NCI-H82 (cell line): ENCODE measurements around the gene EPHA6.
"Not testable (repeated sequence)": the region's sequence is repeated elsewhere in the genome, so short reads cannot be mapped to it uniquely, and the experiment has no call there.

Source experiments
- DNase-seq: peaks from one replicate; lab custom pipeline; 2025; lab: John Stamatoyannopoulos, UW

EPHA6 gene

DNA sequence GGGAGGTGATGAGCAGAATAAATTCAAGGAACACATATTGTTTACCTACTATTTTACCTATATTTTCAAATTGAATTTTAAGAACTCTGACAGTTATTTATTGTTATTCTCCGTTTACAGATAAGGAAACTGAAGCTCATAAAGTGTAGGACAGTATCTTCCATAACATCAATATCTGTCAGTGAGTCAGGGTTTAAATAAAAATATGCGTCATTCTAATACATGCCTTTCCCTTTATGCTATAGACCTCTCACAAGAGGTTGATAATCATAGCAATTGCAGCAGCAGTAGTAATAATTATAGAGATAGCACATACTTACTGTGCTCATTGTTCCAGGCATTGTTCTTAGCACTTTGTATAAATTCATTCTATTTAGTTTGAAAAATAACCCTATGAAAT lies 101.1 kb downstream of the EPHA6 start:
- no peak for DNase-seq

DNA sequence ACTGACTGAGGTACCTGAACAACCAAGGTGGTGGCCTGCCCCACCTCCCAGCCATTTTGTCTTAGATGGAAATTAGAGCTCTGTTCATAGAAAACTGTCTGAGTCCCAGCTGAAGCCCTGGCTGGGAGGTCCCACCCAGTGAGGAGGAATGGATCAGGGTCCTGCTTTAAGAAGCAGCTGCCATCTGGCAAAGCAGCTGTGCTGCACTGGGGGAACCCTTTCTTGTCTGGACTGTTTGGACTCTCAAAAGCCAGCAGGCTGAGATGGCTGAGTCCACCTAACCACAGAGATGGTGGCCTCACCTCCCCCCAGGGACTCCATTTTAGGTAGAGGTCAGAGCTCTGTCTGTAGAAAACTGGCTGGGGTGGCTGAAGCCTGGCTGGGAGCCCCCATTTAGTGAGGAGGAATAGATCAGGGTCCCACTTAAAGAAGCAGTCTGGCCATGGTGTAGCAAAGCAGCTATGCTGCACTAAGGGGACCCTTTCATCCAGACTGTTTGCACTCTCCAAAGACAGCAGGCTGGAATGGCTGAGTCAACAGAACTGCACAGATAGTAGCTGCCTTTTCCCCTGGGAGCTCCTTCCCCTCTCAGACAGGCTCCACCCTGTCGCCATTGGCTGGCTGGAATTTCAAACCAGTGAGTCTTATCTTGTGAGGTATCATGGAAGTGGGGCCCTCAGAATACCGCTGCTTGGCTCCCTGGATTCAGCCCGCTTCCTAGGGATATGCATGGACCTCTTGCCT lies 116.9 kb downstream of the EPHA6 start:
- DNase-seq, result peak; percentile 56

GRCh38 chr3:96942131-96942530 lies 127.7 kb downstream of the EPHA6 start:
- DNase-seq, result not testable (repeated sequence)

- no peak for DNase-seq
These were observed 144.5 kb downstream of the EPHA6 start for GRCh38 chr3:96958856-96959255.

- DNase-seq, result no peak
These were observed 145.1 kb downstream of the EPHA6 start for GRCh38 chr3:96959474-96959873.

- DNase-seq, result no peak
These were observed 145.7 kb downstream of the EPHA6 start for GRCh38 chr3:96959901-96960641.

- DNase-seq, result no peak
These were observed 146.4 kb downstream of the EPHA6 start for GRCh38 chr3:96960661-96961330.

GRCh38 chr3:96961576-96961975 lies 147.2 kb downstream of the EPHA6 start:
- DNase-seq, result no peak

DNA sequence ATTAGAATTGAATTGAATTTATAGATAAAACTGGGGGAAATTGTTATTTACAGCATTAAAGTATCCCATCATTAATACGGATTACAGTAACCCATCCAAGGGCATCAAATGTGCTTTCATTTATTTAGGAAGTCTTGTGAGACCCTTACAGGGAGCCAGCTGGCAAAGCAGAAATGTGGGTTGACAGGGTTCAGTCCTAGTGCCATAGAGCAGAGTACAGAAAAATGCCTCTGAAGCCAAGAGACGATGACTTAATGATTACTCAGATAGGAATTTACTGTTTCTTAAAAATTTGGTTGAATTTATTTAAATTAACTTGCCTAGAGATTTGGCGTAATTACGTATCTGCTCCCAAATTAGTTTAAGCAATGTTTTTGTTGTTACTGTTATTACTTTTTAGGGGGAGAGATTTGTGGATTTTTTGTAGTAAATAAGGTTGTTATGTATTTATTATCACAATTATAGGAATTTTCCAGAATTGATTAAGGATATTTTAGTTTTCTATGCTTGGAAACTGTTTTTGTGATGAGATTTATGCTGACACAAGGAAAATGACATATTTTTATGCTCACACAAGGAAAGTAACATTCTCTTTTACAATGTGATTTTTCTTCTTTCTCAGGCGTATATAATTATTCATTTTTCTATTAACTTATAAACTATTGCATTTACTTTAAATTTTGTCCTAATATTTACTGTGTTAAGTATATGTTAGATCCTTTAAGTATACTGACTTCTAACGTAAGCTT lies 152.0 kb downstream of the EPHA6 start:
- no peak for DNase-seq

DNA sequence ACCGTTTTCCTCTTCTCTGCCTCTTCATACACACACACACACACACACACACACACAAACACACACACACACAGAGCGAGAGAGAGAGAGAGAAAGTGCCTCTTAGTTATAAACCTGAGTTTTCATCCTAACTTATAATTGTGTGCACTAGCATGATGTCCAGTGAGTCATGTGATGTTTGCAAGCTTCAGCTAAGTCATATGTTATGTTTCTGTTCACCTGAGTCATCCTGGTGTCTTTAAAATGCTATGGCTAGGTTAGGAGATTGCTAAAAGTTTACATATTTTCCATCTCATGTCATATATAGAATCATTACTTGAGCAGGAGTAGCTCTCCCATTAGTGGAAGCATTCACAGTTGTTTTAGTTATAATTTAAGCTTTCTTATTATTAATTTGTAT lies 155.8 kb downstream of the EPHA6 start:
- DNase-seq, result no peak

GRCh38 chr3:96977671-96978070 lies 163.3 kb downstream of the EPHA6 start:
- DNase-seq, result no peak

- DNase-seq, result not testable (repeated sequence)
These were observed 169.3 kb downstream of the EPHA6 start for GRCh38 chr3:96983716-96984115.

GRCh38 chr3:96986241-96986640 lies 171.8 kb downstream of the EPHA6 start:
- DNase-seq, result no peak

DNA sequence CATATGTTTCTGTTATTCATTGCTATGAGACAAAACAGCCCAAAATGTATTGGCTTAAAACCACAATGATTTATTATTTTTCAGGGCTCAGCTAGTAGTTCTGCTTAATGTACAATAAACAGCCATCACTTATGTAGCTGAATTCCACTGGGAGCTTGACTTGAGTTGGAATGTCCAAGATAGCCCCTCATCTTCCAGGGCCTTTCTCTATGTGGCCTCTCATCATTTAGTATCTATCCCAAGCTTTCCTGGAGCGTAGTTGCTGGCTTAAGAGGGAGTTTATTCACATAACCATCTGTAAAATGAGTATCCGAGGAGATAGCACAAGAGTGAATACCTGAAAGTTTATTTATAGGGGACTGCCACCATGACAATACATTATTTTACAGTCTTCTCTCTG lies 176.8 kb downstream of the EPHA6 start:
- no peak for DNase-seq

DNA sequence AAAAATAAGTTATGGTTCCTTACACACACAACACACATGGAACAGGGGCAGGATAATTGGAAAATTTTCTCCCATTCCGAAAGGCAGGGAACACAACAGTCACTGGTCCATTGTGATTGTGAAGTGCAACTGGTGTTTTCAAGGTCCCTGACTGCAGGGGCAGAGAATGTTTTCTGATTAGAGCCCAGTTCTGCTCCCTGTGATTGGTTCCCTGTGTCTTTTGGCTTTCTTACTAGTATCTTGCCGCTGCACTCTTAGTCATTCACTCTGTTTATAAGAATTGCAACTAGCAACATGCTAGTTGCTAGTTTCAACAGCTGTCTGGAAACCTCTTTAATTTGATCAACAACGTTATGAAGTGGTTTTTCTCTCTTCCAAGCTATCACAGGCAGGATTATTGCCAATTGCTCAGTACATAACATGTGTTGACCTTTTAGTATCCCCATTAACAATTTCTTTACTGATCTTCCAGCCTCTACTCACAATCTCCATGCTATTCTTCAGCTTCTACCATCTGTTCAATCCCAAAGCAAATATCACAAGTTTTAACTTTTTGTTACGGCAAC lies 177.5 kb downstream of the EPHA6 start:
- peak; percentile 16 for DNase-seq

- no peak for DNase-seq
These were observed 180.6 kb downstream of the EPHA6 start for GRCh38 chr3:96994988-96995387.

DNA sequence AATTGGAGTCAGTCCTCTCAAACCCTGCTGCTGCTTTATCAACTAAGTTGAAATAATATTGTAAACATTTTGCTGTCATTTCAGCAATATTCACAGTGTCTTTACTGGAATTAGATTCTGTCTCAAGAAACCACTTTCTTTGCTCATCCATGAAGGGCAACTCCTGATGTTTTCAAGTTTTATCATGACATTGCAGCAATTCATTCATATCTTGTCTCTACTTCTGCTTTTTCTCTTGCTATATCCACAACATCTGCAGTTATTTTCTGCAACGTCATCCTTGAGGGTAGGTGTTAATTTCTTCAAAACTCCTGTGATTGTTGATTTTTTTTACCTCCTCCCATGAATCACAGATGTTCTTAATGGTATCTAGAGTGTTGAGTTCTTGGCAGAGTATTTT lies 181.6 kb downstream of the EPHA6 start:
- no peak for DNase-seq

DNA sequence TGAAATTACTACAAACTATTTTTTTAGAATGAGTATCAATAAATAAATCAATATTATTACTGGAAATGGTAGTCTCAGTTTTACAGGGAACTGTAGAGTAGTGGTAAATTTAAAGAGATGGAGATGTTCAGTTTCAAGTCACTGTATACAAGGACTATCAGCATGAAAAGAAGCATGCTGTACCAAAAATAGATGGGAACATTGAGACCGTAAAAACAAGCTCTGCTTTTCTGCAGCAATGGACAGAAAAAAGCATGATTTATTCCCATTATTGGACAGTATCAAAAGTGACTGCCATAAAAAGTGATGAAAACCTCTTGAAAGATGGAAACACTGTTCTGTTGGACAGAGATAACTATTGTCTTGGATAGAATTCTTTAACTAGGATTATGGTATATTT lies 187.2 kb downstream of the EPHA6 start:
- no peak for DNase-seq

DNA sequence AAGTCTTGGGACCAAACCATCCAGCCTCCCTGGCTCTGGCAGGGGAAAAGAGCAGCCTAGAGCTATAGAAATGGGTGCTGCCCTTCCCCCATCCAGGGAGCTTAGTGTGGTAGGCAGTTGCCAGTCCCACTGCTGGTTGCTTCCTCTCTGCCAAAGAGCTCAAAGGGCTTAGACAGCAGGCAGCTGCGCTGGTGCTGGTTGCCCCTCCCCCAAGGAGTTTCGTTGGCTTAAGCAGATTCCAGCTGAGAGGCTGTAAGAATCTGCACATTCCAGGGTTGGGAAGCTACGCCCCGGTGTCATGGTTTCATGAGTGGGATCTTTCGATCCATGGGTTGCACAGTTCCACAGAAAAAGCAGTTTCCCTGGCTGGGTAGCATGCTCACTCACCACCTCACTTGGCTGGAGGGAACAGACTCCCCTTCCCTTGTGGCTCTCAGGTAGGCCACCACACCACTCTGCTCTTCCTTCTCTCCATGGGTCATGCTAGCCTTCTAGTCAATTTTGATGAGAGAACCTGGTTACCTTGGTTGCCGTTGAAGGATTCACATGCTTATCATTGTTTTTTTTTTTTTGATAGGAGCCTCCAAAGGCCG lies 195.1 kb downstream of the EPHA6 start:
- peak; percentile 98 for DNase-seq

DNA sequence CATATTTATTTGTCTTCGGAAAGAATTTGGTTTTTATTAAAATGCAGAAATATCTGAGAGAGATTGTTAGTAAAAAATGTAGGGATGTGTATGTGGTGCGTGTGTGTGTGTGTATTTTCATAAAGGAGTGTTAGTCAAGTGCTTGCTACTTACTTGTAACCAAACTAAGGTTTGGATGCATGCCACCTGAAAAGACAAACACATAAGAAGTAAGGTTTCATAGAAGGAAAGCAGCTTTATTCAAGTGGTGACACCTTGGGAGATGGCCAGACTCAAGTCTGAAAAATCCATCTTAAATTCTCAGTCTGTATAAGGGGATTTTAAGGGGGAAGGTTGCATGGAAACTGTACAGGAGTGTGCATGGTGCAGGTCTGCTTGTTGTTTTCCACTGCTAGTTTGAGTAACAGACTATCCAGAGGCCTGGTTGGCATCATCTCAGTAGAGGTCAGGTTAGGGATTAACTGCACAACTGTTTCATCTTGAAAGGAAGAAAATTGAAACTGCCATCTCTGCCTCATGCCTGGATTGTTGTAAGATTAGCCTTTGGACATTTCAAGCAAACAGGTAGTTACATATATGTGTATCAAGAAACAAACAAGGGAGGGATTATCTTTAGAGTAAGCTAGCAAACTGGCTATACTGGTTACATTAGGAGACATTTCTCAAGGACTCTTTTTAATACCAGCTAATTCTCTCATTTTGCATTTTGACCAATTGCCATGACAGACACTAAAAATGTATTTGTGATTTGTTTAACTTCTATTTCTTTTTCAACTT lies 196.7 kb downstream of the EPHA6 start:
- DNase-seq, result peak; percentile 41

DNA sequence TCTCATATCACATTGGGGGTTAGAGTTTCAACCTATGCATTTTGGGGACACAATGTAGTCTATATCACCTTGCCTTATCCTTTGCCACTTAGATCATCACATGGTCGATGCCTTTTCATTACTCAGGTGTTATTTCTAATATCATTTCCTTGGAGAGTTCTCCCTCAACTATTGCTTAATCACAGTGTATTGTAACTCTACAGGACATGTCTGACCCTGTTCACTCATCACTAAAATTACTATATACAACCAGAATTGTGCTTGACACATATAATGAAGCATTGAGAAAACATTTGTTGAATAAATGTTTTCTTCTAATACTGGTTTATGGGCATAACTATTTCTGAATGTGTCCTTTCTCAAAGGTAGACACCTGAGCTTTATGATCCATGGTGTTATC lies 207.4 kb downstream of the EPHA6 start:
- no peak for DNase-seq
